Kidney (tissue), 14 donors: ENCODE data around the gene NSMCE4A. TPM values are rescaled to one million over a fixed set of nuclear protein-coding genes. Genes with fewer than 3 reads are reported as not detected.
"Not testable (repeated sequence)": the region's sequence is repeated elsewhere in the genome, so short reads cannot be mapped to it uniquely, and the experiment has no call there.

Source experiments
- DNase-seq, 5 donors: peaks; one replicate each; pipeline ENCODE4 v3.0.0-alpha.2; 2013 to 2020
- FAIRE-seq: peaks from 2 replicates; lab custom pipeline; 2012; peaks lifted over from hg19 to GRCh38; lab: Jason Lieb, UNC
- H3K27ac ChIP-seq, 2 donors: one replicate each; pipeline ENCODE4 v1.7.0; 2013; ENCODE audit warnings: low read depth in 2 of 2, low read length in 2 of 2, inconsistent platforms in 1 of 2
- H3K27me3 ChIP-seq: one replicate; pipeline ENCODE4 v1.7.1; 2013; ENCODE audit warnings: low read length, inconsistent platforms; ENCODE audit not compliant: control insufficient read depth, insufficient read depth
- H3K36me3 ChIP-seq, 3 donors: one replicate each; pipeline versions ENCODE4 v1.7.0 to v1.7.1; 2013; ENCODE audit warnings: low read length in 3 of 3, control low read depth in 1 of 3, inconsistent platforms in 1 of 3; ENCODE audit not compliant: insufficient read depth in 3 of 3, control insufficient read depth in 2 of 3
- H3K4me1 ChIP-seq, 3 donors: one replicate each; pipeline versions ENCODE4 v1.7.0 to v1.7.1; 2013; ENCODE audit warnings: low read length in 3 of 3, inconsistent platforms in 1 of 3, low read depth in 1 of 3; ENCODE audit not compliant: control insufficient read depth in 2 of 3, insufficient read depth in 2 of 3
- H3K4me3 ChIP-seq, 3 donors: one replicate each; pipeline versions ENCODE4 v1.7.0 to v1.8.1; 2013; ENCODE audit warnings: low read length in 3 of 3, control low read depth in 1 of 3, inconsistent platforms in 1 of 3
- H3K9ac ChIP-seq, 3 donors: one replicate each; pipeline versions ENCODE4 v1.7.0 to v1.7.1; 2013; ENCODE audit warnings: low read length in 3 of 3, control low read depth in 1 of 3, inconsistent platforms in 1 of 3
- H3K9me3 ChIP-seq, 3 donors: one replicate each; pipeline versions ENCODE4 v1.7.0 to v1.7.1; 2013; ENCODE audit warnings: low read length in 3 of 3, control low read depth in 1 of 3, inconsistent platforms in 1 of 3; ENCODE audit not compliant: control insufficient read depth in 2 of 3, insufficient read depth in 1 of 3
- CTCF ChIP-seq: IDR thresholded peaks from 3 replicates; pipeline ENCODE4 v1.5.1; 2012; ENCODE audit warnings: mild to moderate bottlenecking, moderate library complexity, borderline replicate concordance; ENCODE audit not compliant: insufficient read depth; ENCODE audit errors: extremely low read depth
- intact Hi-C: fragments of 100-400 bp; cut with DNase I; formaldehyde crosslinking; loops from one replicate; pipeline ENCODE4 v1.11.1; 2022
- polyA plus RNA-seq: library from polyadenylated mRNA; stranded (reverse); fragments of 350-450 nt; fragmentation: Illumina TruSeq; extraction: RNeasy Lipid Tissue Mini Kit (QIAGEN cat#74804); gene quantifications from one replicate; pipeline ENCODE4 v1.2.3, GENCODE V29; 2014; ENCODE audit warnings: low read depth, low replicate concordance; ENCODE audit not compliant: insufficient read depth
- total RNA-seq: library from RNA; stranded (reverse); fragmentation: NEBNext Ultra II Directional; extraction: Animal tissue kit (Norgen Biotek cat#: 25700); gene quantifications from one replicate; pipeline ENCODE4 v1.2.1, GENCODE V29; 2021
- donor health status: control.
- donor health status: control.
- donor health status: control.
- donor health status: control.
- donor health status: control.
- donor health status: DM: yes; HTN: yes; CAD: no.
- donor health status: Normal renal cell carcinoma (clear cell type).

The NSMCE4A gene
- total and polyA plus RNA-seq, 2 donors from 2014 or later: 36.3 to 36.4 TPM

DNA sequence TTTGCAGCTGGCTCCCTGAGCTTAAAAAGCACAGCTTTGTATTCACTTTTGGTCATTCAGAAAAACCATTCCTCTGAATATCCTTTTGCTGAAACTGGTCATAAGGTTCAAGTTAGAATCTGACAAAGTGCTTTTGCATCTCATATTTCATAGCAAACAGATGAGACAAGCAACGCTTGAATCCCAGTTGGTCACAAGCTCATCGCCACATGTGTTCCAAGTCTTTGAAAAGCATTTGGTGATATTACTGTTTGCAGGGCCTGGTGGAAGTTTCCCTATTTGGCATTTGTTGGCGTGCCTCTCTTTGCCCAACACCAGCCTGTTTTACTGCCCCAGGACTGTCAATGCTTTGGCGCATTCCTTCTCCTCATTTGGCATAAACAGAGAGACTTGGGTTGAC lies 24.3 kb upstream of the NSMCE4A start:
- no peaks in the 10 kb centered on the region for H3K27me3 ChIP-seq
- intact Hi-C loops: no loop called here
- FAIRE-seq (no peak), DNase-seq (no peak)
- no peak overlapping the region for H3K27ac ChIP-seq
- H3K4me3 ChIP-seq: no peak overlapping the region
- H3K9ac ChIP-seq: no peak overlapping the region
- peaks cover 0 to 7% (median 4%) of the 10 kb centered on the region in 3 donors for H3K4me1 ChIP-seq
- H3K36me3 ChIP-seq: no peaks in the 10 kb centered on the region
- peaks cover 0 to 16% (median 0%) of the 10 kb centered on the region in 3 donors for H3K9me3 ChIP-seq
- no peak for TF ChIP-seq CTCF

- FAIRE-seq: no peak
- intact Hi-C loops: no loop called here
- TF ChIP-seq CTCF: no peak
These were observed 23.4 kb upstream of the NSMCE4A start for GRCh38 chr10:121998462-121998861.

GRCh38 chr10:121994429-121994941 lies 19.5 kb upstream of the NSMCE4A start:
- Histone ChIP-seq H3K27ac (peak overlapping the region; percentile 52 to 73), H3K4me3 (no peak overlapping the region), H3K36me3 (no peaks in the 10 kb centered on the region), H3K9me3 (no peaks in the 10 kb centered on the region), H3K4me1 (peaks cover 0 to 9% (median 7%) of the 10 kb centered on the region in 3 donors), H3K27me3 (no peaks in the 10 kb centered on the region), H3K9ac (peak overlapping the region in 1 of 3 donors; percentile 9)
- FAIRE-seq (no peak), DNase-seq (peak in 4 of 5 donors; percentile 46 to 64 (median 57))
- intact Hi-C loops: no loop called here
- no peak for TF ChIP-seq CTCF

More at GRCh38 chr10:121998462-121998861, 23.4 kb upstream of the NSMCE4A start:
- peaks cover 0 to 7% (median 4%) of the 10 kb centered on the region in 3 donors for H3K4me1 ChIP-seq
- H3K9me3 ChIP-seq: peaks cover 0 to 16% (median 0%) of the 10 kb centered on the region in 3 donors
- no peak for DNase-seq
- no peaks in the 10 kb centered on the region for H3K36me3 ChIP-seq
- no peaks in the 10 kb centered on the region for H3K27me3 ChIP-seq
- no peak overlapping the region for H3K9ac ChIP-seq
- no peak overlapping the region for H3K27ac ChIP-seq
- H3K4me3 ChIP-seq: no peak overlapping the region

GRCh38 chr10:121991727-121992126 lies 16.7 kb upstream of the NSMCE4A start:
- H3K4me3 ChIP-seq, H3K27ac ChIP-seq, H3K9me3 ChIP-seq, DNase-seq, H3K9ac ChIP-seq, H3K36me3 ChIP-seq, intact Hi-C loops, FAIRE-seq, H3K27me3 ChIP-seq: not testable (repeated sequence)
- H3K4me1 ChIP-seq: peaks cover 0 to 11% (median 7%) of the 10 kb centered on the region in 3 donors
